ENCODE measurements around the gene TES.

TES gene

DNA sequence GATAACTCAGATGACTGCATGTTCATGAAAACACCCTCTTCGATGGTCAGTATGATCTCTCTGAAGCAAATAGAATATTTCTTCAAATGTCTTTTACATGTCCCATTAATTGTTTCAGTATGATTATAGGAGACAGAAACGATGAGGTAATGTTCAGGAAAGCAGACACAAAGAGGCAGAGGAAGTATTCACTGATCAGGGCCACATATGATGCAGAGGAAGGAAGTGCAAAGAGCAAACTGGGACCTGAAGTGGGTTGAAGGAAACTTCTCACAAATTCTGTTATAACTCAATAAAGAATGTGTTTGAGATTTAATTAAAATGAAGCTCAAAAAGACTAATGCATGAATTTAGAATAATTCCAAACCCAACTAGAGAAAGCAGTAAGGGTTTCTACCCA is 70.5 kb downstream of the TES start:
- TF ChIP-seq, protein P1, sequence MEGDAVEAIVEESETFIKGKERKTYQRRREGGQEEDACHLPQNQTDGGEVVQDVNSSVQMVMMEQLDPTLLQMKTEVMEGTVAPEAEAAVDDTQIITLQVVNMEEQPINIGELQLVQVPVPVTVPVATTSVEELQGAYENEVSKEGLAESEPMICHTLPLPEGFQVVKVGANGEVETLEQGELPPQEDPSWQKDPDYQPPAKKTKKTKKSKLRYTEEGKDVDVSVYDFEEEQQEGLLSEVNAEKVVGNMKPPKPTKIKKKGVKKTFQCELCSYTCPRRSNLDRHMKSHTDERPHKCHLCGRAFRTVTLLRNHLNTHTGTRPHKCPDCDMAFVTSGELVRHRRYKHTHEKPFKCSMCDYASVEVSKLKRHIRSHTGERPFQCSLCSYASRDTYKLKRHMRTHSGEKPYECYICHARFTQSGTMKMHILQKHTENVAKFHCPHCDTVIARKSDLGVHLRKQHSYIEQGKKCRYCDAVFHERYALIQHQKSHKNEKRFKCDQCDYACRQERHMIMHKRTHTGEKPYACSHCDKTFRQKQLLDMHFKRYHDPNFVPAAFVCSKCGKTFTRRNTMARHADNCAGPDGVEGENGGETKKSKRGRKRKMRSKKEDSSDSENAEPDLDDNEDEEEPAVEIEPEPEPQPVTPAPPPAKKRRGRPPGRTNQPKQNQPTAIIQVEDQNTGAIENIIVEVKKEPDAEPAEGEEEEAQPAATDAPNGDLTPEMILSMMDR (IDR thresholded peaks at IDR 0.05): no peak
- Histone ChIP-seq H3K4me3 (no peak overlapping the region), H3K27ac (no peak overlapping the region)
- no peak for DNase-seq (ENCODE audit: low spot score)

DNA sequence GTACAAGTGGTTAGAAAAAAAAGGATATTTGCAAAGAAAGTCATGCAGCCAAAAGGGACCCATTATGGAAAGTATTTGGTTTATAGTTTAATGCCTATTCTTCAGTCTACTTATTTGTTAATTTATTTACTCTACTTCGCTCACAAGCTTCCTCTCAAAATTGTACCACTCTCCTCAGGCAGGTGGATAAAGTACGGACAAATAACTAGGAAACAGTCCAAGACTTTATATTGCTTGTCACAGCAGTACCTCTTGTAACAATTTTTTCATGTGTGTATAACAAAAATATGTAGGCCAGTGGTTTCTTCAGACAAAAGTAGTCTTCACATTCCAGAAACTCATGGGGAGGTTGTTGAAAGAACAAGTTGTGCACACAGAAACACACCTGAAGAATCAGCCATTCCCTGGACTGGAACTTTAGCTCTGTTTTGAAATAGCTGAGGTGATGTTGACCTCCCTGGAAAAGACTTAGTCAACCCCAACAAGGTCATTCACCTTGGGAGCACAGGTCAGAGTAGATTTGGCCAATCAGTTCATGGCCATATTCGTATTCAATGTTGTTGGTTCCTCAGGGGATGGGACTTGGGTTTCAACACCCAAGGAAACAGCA is 73.4 kb downstream of the TES start:
- DNase-seq (ENCODE audit: low spot score): no peak
- TF ChIP-seq, protein P1 (IDR thresholded peaks at IDR 0.05): no peak
- no peak overlapping the region for H3K27ac ChIP-seq
- no peak overlapping the region for H3K4me3 ChIP-seq

DNA sequence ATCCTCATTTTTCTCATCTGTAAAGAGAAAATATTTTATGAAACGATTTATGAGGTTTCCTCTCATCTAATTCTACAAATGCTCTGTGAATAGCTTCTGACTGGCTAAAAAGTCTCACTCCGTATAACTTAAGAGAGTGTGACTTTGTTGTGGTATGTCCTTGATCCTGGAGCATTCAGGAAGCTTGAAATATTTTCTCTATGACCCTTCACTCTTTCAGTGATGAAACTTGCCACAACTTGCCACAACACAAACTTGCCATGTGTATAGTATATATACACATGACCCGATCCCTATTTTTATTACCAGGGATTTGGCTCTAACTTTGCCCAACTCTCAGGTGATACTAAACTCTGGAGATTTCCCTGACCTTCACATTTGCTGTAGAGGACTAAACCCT is 74.1 kb downstream of the TES start:
- Histone ChIP-seq H3K4me3 (no peak overlapping the region), H3K27ac (no peak overlapping the region)
- DNase-seq (ENCODE audit: low spot score): no peak
- TF ChIP-seq, protein P1 (IDR thresholded peaks at IDR 0.05): no peak

DNA sequence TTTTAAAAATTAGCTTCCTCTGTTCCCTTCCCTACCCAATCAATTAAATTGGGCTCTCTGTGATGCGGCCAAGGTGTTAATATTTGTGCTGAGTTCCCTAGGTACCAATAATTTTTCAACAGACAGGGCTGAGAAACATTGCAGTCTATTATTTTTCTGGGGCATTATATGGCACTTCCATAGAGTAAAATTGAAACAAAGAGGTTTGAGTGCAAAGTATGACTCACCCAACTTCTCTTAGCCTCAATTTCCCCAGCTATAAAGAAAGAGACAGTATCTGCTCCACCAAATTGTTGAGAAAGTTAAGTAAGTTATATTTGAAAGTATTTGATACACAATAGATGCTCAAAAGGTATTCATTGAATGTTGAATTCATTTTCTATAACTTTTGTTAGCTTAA is 74.9 kb downstream of the TES start:
- Histone ChIP-seq H3K27ac (no peak overlapping the region), H3K4me3 (no peak overlapping the region)
- DNase-seq (ENCODE audit: low spot score): no peak
- TF ChIP-seq, protein P1 (IDR thresholded peaks at IDR 0.05): no peak

DNA sequence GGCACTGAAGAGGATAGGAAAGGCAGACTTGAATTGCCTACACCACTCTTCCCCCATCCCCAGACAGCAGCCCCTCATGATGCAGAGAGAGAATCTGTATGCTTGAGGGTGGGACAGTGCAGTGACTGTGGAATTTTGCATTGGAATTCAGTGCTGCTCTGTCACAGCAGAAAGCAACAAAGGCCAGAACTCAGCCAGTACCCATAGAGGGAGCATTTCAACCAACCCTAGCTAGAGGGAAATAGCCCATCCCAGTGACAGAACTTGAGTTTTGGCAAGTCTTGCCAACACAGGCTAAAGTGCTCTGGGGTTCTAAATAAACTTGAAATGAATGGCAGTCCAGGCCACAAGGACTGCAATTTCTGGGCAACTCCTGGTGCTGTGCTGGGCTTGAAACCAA is 80.4 kb downstream of the TES start:
- H3K4me3 ChIP-seq: no peak overlapping the region
- TF ChIP-seq, protein P1 (IDR thresholded peaks at IDR 0.05): no peak
- H3K27ac ChIP-seq: no peak overlapping the region
- no peak for DNase-seq (ENCODE audit: low spot score)

DNA sequence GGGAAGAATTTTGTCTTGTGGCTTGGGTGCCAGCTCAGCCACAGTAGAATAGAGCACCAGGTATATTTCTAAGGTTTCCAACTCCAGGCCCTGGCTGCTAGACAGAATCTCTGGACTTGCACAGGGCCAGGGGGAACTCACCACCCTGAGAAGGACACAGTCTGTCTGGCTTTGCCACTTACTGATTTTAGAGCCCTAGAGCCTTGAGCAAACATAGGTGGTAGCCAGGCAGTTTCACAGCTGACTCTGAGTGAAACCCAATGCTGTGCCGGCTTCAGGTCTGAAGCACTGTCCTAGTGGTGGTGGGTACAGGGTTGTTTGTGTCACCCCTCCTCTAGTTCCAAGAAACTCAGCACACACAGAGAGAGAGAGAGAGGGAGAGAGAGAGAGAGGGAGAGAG is 81.6 kb downstream of the TES start:
- H3K27ac ChIP-seq: no peak overlapping the region
- DNase-seq (ENCODE audit: low spot score): no peak
- no peak overlapping the region for H3K4me3 ChIP-seq
- TF ChIP-seq, protein P1 (IDR thresholded peaks at IDR 0.05): no peak

DNA sequence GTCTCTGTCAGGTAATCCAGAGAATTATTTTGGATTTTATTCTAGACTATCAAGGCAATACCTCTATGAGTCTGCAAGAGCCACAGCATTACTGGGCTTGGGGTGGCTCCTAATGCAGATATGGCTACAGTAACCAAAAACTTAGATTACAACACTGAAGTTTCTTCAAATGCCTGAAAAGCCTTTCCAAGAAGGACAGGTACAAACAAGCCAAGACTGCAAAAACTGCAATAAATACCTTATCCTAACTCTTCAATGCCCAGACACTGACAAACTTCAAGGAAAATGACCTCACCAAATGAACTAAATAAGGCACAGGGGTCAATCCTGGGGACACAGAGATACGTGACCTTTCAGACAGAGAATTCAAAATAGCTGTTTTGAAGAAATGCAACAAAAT is 82.0 kb downstream of the TES start:
- DNase-seq (ENCODE audit: low spot score): no peak
- no peak overlapping the region for H3K27ac ChIP-seq
- TF ChIP-seq, protein P1 (IDR thresholded peaks at IDR 0.05): no peak
- no peak overlapping the region for H3K4me3 ChIP-seq
